ENCODE measurements around the gene LRG1.

GRCh38 chr19:4497770-4498389 is 42.0 kb downstream of the LRG1 start:
- TF ChIP-seq CTCF (IDR thresholded peaks at IDR 0.05) (no peak), EZH2 (IDR thresholded peaks at IDR 0.05) (no peak)
